Neural cell (in vitro differentiated cells): ENCODE data around the gene KTI12. TPM values are rescaled to one million over a fixed set of nuclear protein-coding genes. Genes with fewer than 3 reads are reported as not detected.
"Not testable (repeated sequence)": the region's sequence is repeated elsewhere in the genome, so short reads cannot be mapped to it uniquely, and the experiment has no call there.

Source experiments
- H2AFZ ChIP-seq: fragments of 200-600, 300-800 bp; sonication (generic), shearing (Covaris generic); 2 replicates; pipeline ENCODE4 v1.6.0; 2014; ENCODE audit warnings: low read depth, mild to moderate bottlenecking, antibody characterized with exemption, low read length, moderate library complexity
- H3F3A ChIP-seq: fragments of 200-600 bp; shearing (Covaris generic); 2 replicates; pipeline ENCODE4 v1.6.1; 2016; ENCODE audit warnings: mild to moderate bottlenecking, moderate library complexity, mixed read lengths, antibody characterized with exemption, low read length; ENCODE audit not compliant: insufficient read depth, poor library complexity, severe bottlenecking
- H3K27ac ChIP-seq: fragments of 200-600, 300-800 bp; sonication (generic), shearing (Covaris generic); 2 replicates; pipeline ENCODE4 v1.5.1; 2014; ENCODE audit warnings: mild to moderate bottlenecking, low read length, moderate library complexity
- H3K27me3 ChIP-seq: fragments of 300-800, 200-600 bp; sonication (generic), shearing (Covaris generic); 2 replicates; pipeline ENCODE4 v1.6.0; 2014; ENCODE audit warnings: mild to moderate bottlenecking, low read depth, low read length, moderate library complexity; ENCODE audit not compliant: insufficient read depth
- H3K36me3 ChIP-seq: fragments of 300-800, 200-600 bp; sonication (generic), shearing (Covaris generic); 2 replicates; pipeline ENCODE4 v1.5.1; 2014; ENCODE audit warnings: mild to moderate bottlenecking, antibody characterized with exemption, low read length, moderate library complexity; ENCODE audit not compliant: insufficient read depth
- H3K4me2 ChIP-seq: fragments of 300-800, 200-600 bp; sonication (generic), shearing (Covaris generic); 2 replicates; pipeline ENCODE4 v1.6.0; 2014; ENCODE audit warnings: mild to moderate bottlenecking, low read length
- H3K4me3 ChIP-seq: fragments of 300-800, 200-600 bp; sonication (generic), shearing (Covaris generic); 2 replicates; pipeline ENCODE4 v1.5.1; 2014; ENCODE audit warnings: mild to moderate bottlenecking, low read length, moderate library complexity
- H3K79me2 ChIP-seq: fragments of 200-600 bp; shearing (Covaris generic); replicated peaks from 2 replicates; pipeline ENCODE4 v1.6.0; 2014; ENCODE audit warnings: mild to moderate bottlenecking, low read length, moderate library complexity; ENCODE audit not compliant: insufficient read depth
- H3K9ac ChIP-seq: fragments of 300-800, 200-600 bp; sonication (generic), shearing (Covaris generic); 2 replicates; pipeline ENCODE4 v1.6.1; 2016; ENCODE audit warnings: mild to moderate bottlenecking, low read length, mixed read lengths
- H3K9me2 ChIP-seq: fragments of 200-600 bp; shearing (Covaris generic); 2 replicates; pipeline ENCODE4 v1.6.1; 2016; ENCODE audit warnings: mild to moderate bottlenecking, low read length, mixed read lengths; ENCODE audit not compliant: insufficient read depth
- H3K9me3 ChIP-seq: fragments of 200-600, 300-800 bp; sonication (generic), shearing (Covaris generic); 2 replicates; pipeline ENCODE4 v1.6.1; 2016; ENCODE audit warnings: mild to moderate bottlenecking, mixed run types, low read length, moderate library complexity, mixed read lengths
- H4K20me1 ChIP-seq: fragments of 200-600 bp; shearing (Covaris generic); 2 replicates; pipeline ENCODE4 v1.6.1; 2016; ENCODE audit warnings: mild to moderate bottlenecking, mixed run types; ENCODE audit not compliant: insufficient read depth
- EP300 ChIP-seq: fragments of 450-650 bp; conservative IDR thresholded peaks from 2 replicates; pipeline ENCODE4 v1.6.1; 2014; ENCODE audit warnings: antibody characterized with exemption, mild to moderate bottlenecking, moderate library complexity; ENCODE audit not compliant: poor library complexity, severe bottlenecking
- EZH2 ChIP-seq: fragments of 200-600, 300-800 bp; shearing (Covaris generic), sonication (generic); IDR thresholded peaks from 2 replicates; pipeline ENCODE4 v1.6.1; 2014; ENCODE audit warnings: antibody characterized with exemption, low read length, borderline replicate concordance, mild to moderate bottlenecking; ENCODE audit not compliant: insufficient read depth, poor library complexity, severe bottlenecking
- MXI1 ChIP-seq: fragments of 450-650 bp; conservative IDR thresholded peaks from 2 replicates; pipeline ENCODE4 v1.6.1; 2014; ENCODE audit warnings: antibody characterized with exemption, mild to moderate bottlenecking; ENCODE audit not compliant: poor library complexity, severe bottlenecking
- POLR2AphosphoS5 ChIP-seq: IDR thresholded peaks from 2 replicates; pipeline ENCODE4 v1.6.1; 2012
- RAD21 ChIP-seq: fragments of 450-650 bp; conservative IDR thresholded peaks from 2 replicates; pipeline ENCODE4 v1.6.1; 2014; ENCODE audit warnings: antibody characterized with exemption, mild to moderate bottlenecking, moderate library complexity
- SMC3 ChIP-seq: fragments of 450-650 bp; conservative IDR thresholded peaks from 2 replicates; pipeline ENCODE4 v1.6.1; 2014; ENCODE audit warnings: antibody characterized with exemption, mild to moderate bottlenecking, moderate library complexity; ENCODE audit not compliant: poor library complexity
- TAF1 ChIP-seq: IDR thresholded peaks from 2 replicates; pipeline ENCODE4 v1.6.1; 2012; ENCODE audit warnings: low read depth
- polyA plus RNA-seq: library from polyadenylated mRNA; depleted of rRNA; stranded (reverse); fragments of >200 nt; gene quantifications from 2 replicates; pipeline ENCODE4 v1.2.3, GENCODE V29; 2014
- TF ChIP-seq, protein P1 (sequence below): IDR thresholded peaks from 2 replicates; pipeline ENCODE4 v1.6.1; 2012; ENCODE audit warnings: borderline replicate concordance
- TF ChIP-seq, protein P2 (sequence below): fragments of 450-650 bp; IDR thresholded peaks from 2 replicates; pipeline ENCODE4 v1.5.1; 2014; ENCODE audit warnings: antibody characterized with exemption, mild to moderate bottlenecking, moderate library complexity; ENCODE audit not compliant: poor library complexity, severe bottlenecking

The KTI12 gene
- polyA plus RNA-seq, 1 donor from 2014 or later = 14.0 TPM

DNA sequence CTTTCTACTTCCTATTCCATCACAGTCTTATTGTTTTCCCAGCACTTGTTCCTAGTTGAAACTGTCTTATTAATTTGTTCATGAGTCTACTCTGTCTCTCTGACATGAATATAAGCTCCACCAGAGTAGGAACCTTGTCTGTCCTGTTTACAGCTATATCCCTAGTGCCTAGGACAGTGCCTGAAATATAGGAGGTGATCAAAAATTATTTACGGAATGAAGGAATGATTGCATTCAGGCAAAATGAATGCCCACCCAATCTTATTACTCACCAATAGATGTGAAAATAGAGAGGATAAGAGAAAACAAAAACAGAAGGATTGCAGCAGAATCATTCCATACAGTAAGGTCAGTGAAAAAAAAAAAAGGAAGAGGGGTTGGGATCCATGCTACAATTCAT lies 20.3 kb upstream of the KTI12 start:
- H2AFZ ChIP-seq = no peak overlapping the region
- H3K9ac ChIP-seq = peak overlapping the region; percentile 95
- no peaks in the 10 kb centered on the region for H3K27me3 ChIP-seq
- H3K4me2 ChIP-seq = peak overlapping the region; percentile 58
- no peaks in the 10 kb centered on the region for H3F3A ChIP-seq
- H3K9me2 ChIP-seq = no peaks in the 10 kb centered on the region
- no peak for TF ChIP-seq SMC3
- TF ChIP-seq MXI1 = no peak
- TF ChIP-seq, protein P1, sequence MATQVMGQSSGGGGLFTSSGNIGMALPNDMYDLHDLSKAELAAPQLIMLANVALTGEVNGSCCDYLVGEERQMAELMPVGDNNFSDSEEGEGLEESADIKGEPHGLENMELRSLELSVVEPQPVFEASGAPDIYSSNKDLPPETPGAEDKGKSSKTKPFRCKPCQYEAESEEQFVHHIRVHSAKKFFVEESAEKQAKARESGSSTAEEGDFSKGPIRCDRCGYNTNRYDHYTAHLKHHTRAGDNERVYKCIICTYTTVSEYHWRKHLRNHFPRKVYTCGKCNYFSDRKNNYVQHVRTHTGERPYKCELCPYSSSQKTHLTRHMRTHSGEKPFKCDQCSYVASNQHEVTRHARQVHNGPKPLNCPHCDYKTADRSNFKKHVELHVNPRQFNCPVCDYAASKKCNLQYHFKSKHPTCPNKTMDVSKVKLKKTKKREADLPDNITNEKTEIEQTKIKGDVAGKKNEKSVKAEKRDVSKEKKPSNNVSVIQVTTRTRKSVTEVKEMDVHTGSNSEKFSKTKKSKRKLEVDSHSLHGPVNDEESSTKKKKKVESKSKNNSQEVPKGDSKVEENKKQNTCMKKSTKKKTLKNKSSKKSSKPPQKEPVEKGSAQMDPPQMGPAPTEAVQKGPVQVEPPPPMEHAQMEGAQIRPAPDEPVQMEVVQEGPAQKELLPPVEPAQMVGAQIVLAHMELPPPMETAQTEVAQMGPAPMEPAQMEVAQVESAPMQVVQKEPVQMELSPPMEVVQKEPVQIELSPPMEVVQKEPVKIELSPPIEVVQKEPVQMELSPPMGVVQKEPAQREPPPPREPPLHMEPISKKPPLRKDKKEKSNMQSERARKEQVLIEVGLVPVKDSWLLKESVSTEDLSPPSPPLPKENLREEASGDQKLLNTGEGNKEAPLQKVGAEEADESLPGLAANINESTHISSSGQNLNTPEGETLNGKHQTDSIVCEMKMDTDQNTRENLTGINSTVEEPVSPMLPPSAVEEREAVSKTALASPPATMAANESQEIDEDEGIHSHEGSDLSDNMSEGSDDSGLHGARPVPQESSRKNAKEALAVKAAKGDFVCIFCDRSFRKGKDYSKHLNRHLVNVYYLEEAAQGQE = no peak
- no peak for TF ChIP-seq RAD21
- no peak for TF ChIP-seq EP300
- no peak for TF ChIP-seq EZH2
- TF ChIP-seq, protein P2, sequence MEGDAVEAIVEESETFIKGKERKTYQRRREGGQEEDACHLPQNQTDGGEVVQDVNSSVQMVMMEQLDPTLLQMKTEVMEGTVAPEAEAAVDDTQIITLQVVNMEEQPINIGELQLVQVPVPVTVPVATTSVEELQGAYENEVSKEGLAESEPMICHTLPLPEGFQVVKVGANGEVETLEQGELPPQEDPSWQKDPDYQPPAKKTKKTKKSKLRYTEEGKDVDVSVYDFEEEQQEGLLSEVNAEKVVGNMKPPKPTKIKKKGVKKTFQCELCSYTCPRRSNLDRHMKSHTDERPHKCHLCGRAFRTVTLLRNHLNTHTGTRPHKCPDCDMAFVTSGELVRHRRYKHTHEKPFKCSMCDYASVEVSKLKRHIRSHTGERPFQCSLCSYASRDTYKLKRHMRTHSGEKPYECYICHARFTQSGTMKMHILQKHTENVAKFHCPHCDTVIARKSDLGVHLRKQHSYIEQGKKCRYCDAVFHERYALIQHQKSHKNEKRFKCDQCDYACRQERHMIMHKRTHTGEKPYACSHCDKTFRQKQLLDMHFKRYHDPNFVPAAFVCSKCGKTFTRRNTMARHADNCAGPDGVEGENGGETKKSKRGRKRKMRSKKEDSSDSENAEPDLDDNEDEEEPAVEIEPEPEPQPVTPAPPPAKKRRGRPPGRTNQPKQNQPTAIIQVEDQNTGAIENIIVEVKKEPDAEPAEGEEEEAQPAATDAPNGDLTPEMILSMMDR = no peak
- no peak for TF ChIP-seq TAF1
- no peak for TF ChIP-seq POLR2AphosphoS5
- H3K4me3 ChIP-seq = peak overlapping the region; percentile 80
- no peaks in the 10 kb centered on the region for H3K36me3 ChIP-seq
- no peaks in the 10 kb centered on the region for H3K9me3 ChIP-seq
- no peak overlapping the region for H3K27ac ChIP-seq
- peaks cover 60% of the 10 kb centered on the region for H3K79me2 ChIP-seq
- H4K20me1 ChIP-seq = no peaks in the 10 kb centered on the region

DNA sequence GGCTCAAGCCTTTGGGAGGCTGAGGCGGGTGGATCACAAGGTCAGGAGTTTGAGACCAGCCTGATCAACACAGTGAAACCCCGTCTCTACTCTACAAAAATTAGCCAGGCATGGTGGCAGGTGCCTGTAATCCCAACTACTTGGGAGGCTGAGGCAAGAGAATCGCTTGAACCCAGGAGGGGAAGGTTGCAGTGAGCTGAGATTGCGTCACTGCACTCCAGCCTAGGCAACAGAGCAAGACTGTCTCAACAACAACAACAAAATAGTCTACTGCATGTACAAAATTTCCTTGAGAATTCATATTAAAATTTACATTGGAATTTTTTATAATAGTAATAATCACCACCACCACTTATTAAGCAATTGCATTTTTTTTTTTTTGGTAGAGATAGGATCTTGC lies 15.7 kb upstream of the KTI12 start:
- not testable (repeated sequence) for H3K36me3 ChIP-seq, H3K9me3 ChIP-seq, H3K9me2 ChIP-seq, H3K27ac ChIP-seq, H3K4me3 ChIP-seq, H3K27me3 ChIP-seq, H4K20me1 ChIP-seq, H3F3A ChIP-seq, H2AFZ ChIP-seq, H3K4me2 ChIP-seq, H3K9ac ChIP-seq
- H3K79me2 ChIP-seq = peaks cover 30% of the 10 kb centered on the region

DNA sequence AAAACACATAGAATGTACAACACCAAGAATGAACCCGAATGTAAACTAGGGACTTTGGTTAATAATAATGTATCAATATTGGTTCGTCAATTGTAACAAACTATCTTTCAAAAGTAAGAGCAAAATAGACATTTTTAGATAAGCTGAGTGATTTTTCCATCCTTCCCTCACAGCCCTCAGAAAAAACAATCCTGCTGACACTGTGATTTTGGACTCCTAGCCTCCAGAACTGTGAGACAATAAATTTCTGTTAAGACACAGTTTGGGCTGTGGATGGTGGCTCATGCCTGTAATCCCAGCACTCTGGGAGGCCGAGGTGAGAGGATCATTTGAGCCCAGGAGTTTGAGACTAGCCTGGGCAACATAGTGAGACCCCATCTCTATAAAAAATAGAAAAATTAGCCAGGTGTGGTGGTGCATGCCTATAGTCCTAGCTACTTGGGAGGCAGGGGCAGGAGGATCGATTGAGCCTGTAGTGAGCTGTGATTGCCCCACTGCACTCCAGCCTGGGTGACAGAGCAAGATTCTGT lies 12.1 kb upstream of the KTI12 start:
- H3K27ac ChIP-seq, H3K4me3 ChIP-seq: not testable (repeated sequence)

More for the DNA sequence above, 12.1 kb upstream of the KTI12 start:
- H3K36me3 ChIP-seq, H3K4me2 ChIP-seq, H2AFZ ChIP-seq, H3K9me3 ChIP-seq, H4K20me1 ChIP-seq, H3K9me2 ChIP-seq, H3K9ac ChIP-seq, H3K27me3 ChIP-seq, H3F3A ChIP-seq: not testable (repeated sequence)
- peaks cover 18% of the 10 kb centered on the region for H3K79me2 ChIP-seq
